Transverse colon (tissue), 4 donors: ENCODE measurements around the gene DHDH. TPM values are rescaled to one million over a fixed set of nuclear protein-coding genes. Genes with fewer than 3 reads are reported as not detected.
A peak's percentile ranks its signal among the peaks of the same experiment; 100 is the strongest.

Source experiments
- DNase-seq: peaks from one replicate; pipeline ENCODE4 v3.0.0-alpha.2; 2019
- H3K27ac ChIP-seq, 4 donors: fragments of 200-600 bp; sonication (generic); 2 replicates each; pipeline ENCODE4 v1.5.1; 2016 to 2018; ENCODE audit warnings: inconsistent platforms in 4 of 4
- H3K27me3 ChIP-seq: fragments of 200-600 bp; sonication (generic); 2 replicates; pipeline ENCODE4 v1.5.1; 2017; ENCODE audit warnings: inconsistent platforms
- H3K36me3 ChIP-seq, 4 donors: fragments of 200-600 bp; sonication (generic); 2 replicates each; pipeline ENCODE4 v1.5.1; 2017 to 2019; ENCODE audit warnings: inconsistent platforms in 4 of 4
- H3K4me1 ChIP-seq, 4 donors: fragments of 200-600 bp; sonication (generic); 2 replicates each; pipeline ENCODE4 v1.5.1; 2017 to 2020; ENCODE audit warnings: inconsistent platforms in 4 of 4
- H3K4me3 ChIP-seq, 4 donors: fragments of 200-600 bp; sonication (generic); 1 replicate in 1 of 4; 2 replicates in 3 of 4; pipeline versions ENCODE4 v1.5.1 to v1.6.1; 2017 to 2019; ENCODE audit warnings: inconsistent platforms in 4 of 4
- H3K9me3 ChIP-seq, 2 donors: fragments of 200-600 bp; sonication (generic); 2 replicates each; pipeline ENCODE4 v1.5.1; 2017 to 2019; ENCODE audit warnings: inconsistent platforms in 2 of 2
- CTCF ChIP-seq, 5 experiments: fragments of 200-600 bp in 3 of 5; fragments of 450-650 bp in 2 of 5; sonication (generic) in 3 of 5; IDR thresholded peaks; 1 replicate in 2 of 5; 2 replicates in 3 of 5; pipeline ENCODE4 v1.5.1; 2016 to 2017; ENCODE audit warnings: antibody characterized with exemption in 5 of 5, inconsistent platforms in 3 of 5, mild to moderate bottlenecking in 2 of 5, moderate library complexity in 1 of 5
- EP300 ChIP-seq: sonication (generic); formaldehyde crosslinking; IDR thresholded peaks from one replicate; pipeline ENCODE4 v1.6.1; 2017; ENCODE audit warnings: antibody characterized with exemption, low read depth
- POLR2A ChIP-seq: fragments of 450-650 bp; IDR thresholded peaks from one replicate; pipeline ENCODE4 v1.6.1; 2016; ENCODE audit warnings: antibody characterized with exemption, mild to moderate bottlenecking, moderate library complexity
- POLR2AphosphoS5 ChIP-seq, 3 donors: sonication (generic); formaldehyde crosslinking; IDR thresholded peaks; one replicate each; pipeline ENCODE4 v1.6.1; 2016; ENCODE audit warnings: antibody characterized with exemption in 3 of 3
- WGBS, 2 donors: methylation state at CpG; one replicate each; pipeline ENCODE4 v1.1.5; 2018; ENCODE audit warnings: low coverage in 1 of 2; 5-methylcytosine and 5-hydroxymethylcytosine counted together
- in situ Hi-C, 4 donors: fragments of 200-750 bp; cut with MboI; loops; one replicate each; pipeline versions ENCODE4 v1.15.0 to v1.15.1; 2017; ENCODE audit warnings: low sequenced_read_pairs in 3 of 4, low pct_ligation_motif_present in 1 of 4, low pct_unique_long_range_greater_than_20kb in 1 of 4
- intact Hi-C: fragments of 100-400 bp; cut with DNase I; formaldehyde crosslinking; loops from one replicate; pipeline ENCODE4 v1.15.1; 2023; ENCODE audit warnings: low total_unique reads
- total RNA-seq, 4 donors: library from RNA; depleted of rRNA; stranded (reverse); fragments of >200 nt; gene quantifications; one replicate each; pipeline ENCODE4 v1.1.0, GENCODE V29; 2016

The DHDH gene
- total RNA-seq, 4 donors from 2014 or later = 3.4 to 4.9 TPM; not detected in 2

GRCh38 chr19:48966541-48967345, 33.2 kb downstream of the DHDH start:
- H3K27ac ChIP-seq = peak overlapping the region; percentile 94 to 97 (median 96)
- in situ Hi-C loops = loop anchor here in 1 of 4 donors (25.0 kb wide), 1 partner anchor 104 kb away; the partner anchor contains the start of genes PLEKHA4 and PPP1R15A
- H3K4me3 ChIP-seq = peak overlapping the region; percentile 81 to 99 (median 86)
- H3K27me3 ChIP-seq = no peaks in the 10 kb centered on the region
- H3K36me3 ChIP-seq = peaks cover 0 to 17% (median 3%) of the 10 kb centered on the region in 4 donors
- no peaks in the 10 kb centered on the region for H3K9me3 ChIP-seq
- 64 to 80% methylated on average over 8 to 10 of the region's 10 CpGs for WGBS, 2 donors
- intact Hi-C loops = loop anchor here (10.0 kb wide), 2 partner anchors 62 to 92 kb away; partner anchors contain the start of genes NUCB1 and PPP1R15A
- H3K4me1 ChIP-seq = peaks cover 30 to 52% (median 49%) of the 10 kb centered on the region in 4 donors
- no peak for TF ChIP-seq CTCF (IDR thresholded peaks at IDR 0.05)
- peak in 2 of 3 donors; percentile 6 to 7 for TF ChIP-seq POLR2AphosphoS5 (IDR thresholded peaks at IDR 0.05)
- no peak for TF ChIP-seq EP300
- TF ChIP-seq POLR2A = peak; percentile 4
- DNase-seq = no peak

GRCh38 chr19:48967346-48968178, 34.1 kb downstream of the DHDH start:
- peaks cover 30 to 44% (median 41%) of the 10 kb centered on the region in 4 donors for H3K4me1 ChIP-seq
- no peak for TF ChIP-seq CTCF (IDR thresholded peaks at IDR 0.05)
- TF ChIP-seq EP300 = no peak
- peak; percentile 10 to 48 (median 46) for TF ChIP-seq POLR2AphosphoS5 (IDR thresholded peaks at IDR 0.05)
- peak overlapping the region; percentile 94 to 97 (median 96) for H3K27ac ChIP-seq
- H3K9me3 ChIP-seq = no peaks in the 10 kb centered on the region
- H3K27me3 ChIP-seq = no peaks in the 10 kb centered on the region
- DNase-seq = peak; percentile 42
- peak overlapping the region in 1 of 4 donors; percentile 99 for H3K4me3 ChIP-seq
- in situ Hi-C loops = loop anchor here in 1 of 4 donors (25.0 kb wide), 1 partner anchor 105 kb away; the partner anchor contains the start of genes PLEKHA4 and PPP1R15A
- WGBS, 2 donors = 79 to 100% methylated on average over 1 to 13 of the region's 14 CpGs
- peaks cover 0 to 18% (median 3%) of the 10 kb centered on the region in 4 donors for H3K36me3 ChIP-seq
- intact Hi-C loops = loop anchor here (10.0 kb wide), 2 partner anchors 63 to 93 kb away; partner anchors contain the start of genes NUCB1 and PPP1R15A

- intact Hi-C loops (loop anchor here (10.0 kb wide), 2 partner anchors 63 to 93 kb away; partner anchors contain the start of genes NUCB1 and PPP1R15A), in situ Hi-C loops (loop anchor here in 1 of 4 donors (25.0 kb wide), 1 partner anchor 106 kb away; the partner anchor contains the start of genes PLEKHA4 and PPP1R15A)
- no peaks in the 10 kb centered on the region for H3K27me3 ChIP-seq
- DNase-seq = no peak
- TF ChIP-seq EP300 = no peak
- peak in 1 of 3 donors; percentile 8 for TF ChIP-seq POLR2AphosphoS5 (IDR thresholded peaks at IDR 0.05)
- TF ChIP-seq CTCF (IDR thresholded peaks at IDR 0.05) = no peak
- H3K4me1 ChIP-seq = peaks cover 28 to 40% (median 34%) of the 10 kb centered on the region in 4 donors
- peak overlapping the region; percentile 94 to 97 (median 96) for H3K27ac ChIP-seq
- H3K9me3 ChIP-seq = no peaks in the 10 kb centered on the region
- H3K36me3 ChIP-seq = peaks cover 0 to 23% (median 6%) of the 10 kb centered on the region in 4 donors
- WGBS, 2 donors = 69% methylated on average over 4 of the region's 4 CpGs; no CpG with 5 or more reads in 1 of the 2 donors
- no peak overlapping the region for H3K4me3 ChIP-seq
Measured at GRCh38 chr19:48968179-48968661, 34.7 kb downstream of the DHDH start.
